Aorta (tissue), 5 donors: ENCODE measurements around the gene RABAC1. TPM values are rescaled to one million over a fixed set of nuclear protein-coding genes. Genes with fewer than 3 reads are reported as not detected.

Source experiments
- ATAC-seq: fragments of 200-7000 bp; cut with Tn5 transposase; one replicate; pipeline ENCODE4 v1.9.1; 2022; ENCODE audit warnings: moderate library complexity; ENCODE audit not compliant: low FRiP score
- DNase-seq, 2 donors: peaks; one replicate each; pipeline ENCODE4 v3.0.0-alpha.2; 2020
- H3K27ac ChIP-seq, 2 donors: one replicate each; pipeline ENCODE4 v1.5.1; 2013; ENCODE audit warnings: low read length in 2 of 2, mild to moderate bottlenecking in 2 of 2, moderate library complexity in 2 of 2, control low read depth in 1 of 2, inconsistent platforms in 1 of 2, low read depth in 1 of 2
- H3K27me3 ChIP-seq, 2 donors: one replicate each; pipeline ENCODE4 v1.6.1; 2013; ENCODE audit warnings: control low read depth in 1 of 2, low read length in 1 of 2, mild to moderate bottlenecking in 1 of 2, moderate library complexity in 1 of 2; ENCODE audit not compliant: insufficient read depth in 2 of 2, control insufficient read depth in 1 of 2
- H3K36me3 ChIP-seq, 2 donors: one replicate each; pipeline ENCODE4 v1.6.1; 2013; ENCODE audit warnings: control low read depth in 1 of 2, low read length in 1 of 2, mild to moderate bottlenecking in 1 of 2; ENCODE audit not compliant: insufficient read depth in 2 of 2, control insufficient read depth in 1 of 2
- H3K4me1 ChIP-seq, 2 donors: one replicate each; pipeline ENCODE4 v1.6.1; 2013; ENCODE audit warnings: low read length in 2 of 2, control low read depth in 1 of 2, mild to moderate bottlenecking in 1 of 2, moderate library complexity in 1 of 2; ENCODE audit not compliant: insufficient read depth in 2 of 2, control insufficient read depth in 1 of 2
- H3K4me3 ChIP-seq, 2 donors: one replicate each; pipeline ENCODE4 v1.5.1; 2013; ENCODE audit warnings: low read length in 2 of 2, control low read depth in 1 of 2, mild to moderate bottlenecking in 1 of 2
- H3K9me3 ChIP-seq: one replicate; pipeline ENCODE4 v1.6.1; 2013; ENCODE audit warnings: mild to moderate bottlenecking, low read length; ENCODE audit not compliant: control insufficient read depth
- WGBS, 2 donors: extraction: QIAGEN DNeasy Blood & Tissue Kit; methylation state at CpG; one replicate each; pipeline ENCODE4 v1.1.7; 2013; 5-methylcytosine and 5-hydroxymethylcytosine counted together
- intact Hi-C, 2 donors: fragments of 100-400 bp; cut with DNase I; formaldehyde crosslinking; loops; one replicate each; pipeline versions ENCODE4 v1.14.2 to v1.15.0; 2022
- polyA plus RNA-seq, 2 donors: library from polyadenylated mRNA; stranded (reverse); fragments of 200-250 nt; gene quantifications; one replicate each; pipeline ENCODE4 v1.2.3, GENCODE V29; 2013
- total RNA-seq, 2 donors: library from RNA; stranded (reverse); fragmentation: NEBNext Ultra II Directional; extraction: Animal tissue kit (Norgen Biotek cat#: 25700); gene quantifications; one replicate each; pipeline ENCODE4 v1.2.1, GENCODE V29; 2021
- donor health status: healthy with polysubstance abuse.
- donor health status: Bipolar disorder and iron deficiency.
- donor health status: DM: no; HTN: no; CAD: no.
- donor health status: DM: no; HTN: no; CAD: no.
- donor health status: DM: yes; HTN: yes; CAD: no.

RABAC1 gene
- total and polyA plus RNA-seq, 4 donors: 175 to 376 (median 210) TPM

DNA sequence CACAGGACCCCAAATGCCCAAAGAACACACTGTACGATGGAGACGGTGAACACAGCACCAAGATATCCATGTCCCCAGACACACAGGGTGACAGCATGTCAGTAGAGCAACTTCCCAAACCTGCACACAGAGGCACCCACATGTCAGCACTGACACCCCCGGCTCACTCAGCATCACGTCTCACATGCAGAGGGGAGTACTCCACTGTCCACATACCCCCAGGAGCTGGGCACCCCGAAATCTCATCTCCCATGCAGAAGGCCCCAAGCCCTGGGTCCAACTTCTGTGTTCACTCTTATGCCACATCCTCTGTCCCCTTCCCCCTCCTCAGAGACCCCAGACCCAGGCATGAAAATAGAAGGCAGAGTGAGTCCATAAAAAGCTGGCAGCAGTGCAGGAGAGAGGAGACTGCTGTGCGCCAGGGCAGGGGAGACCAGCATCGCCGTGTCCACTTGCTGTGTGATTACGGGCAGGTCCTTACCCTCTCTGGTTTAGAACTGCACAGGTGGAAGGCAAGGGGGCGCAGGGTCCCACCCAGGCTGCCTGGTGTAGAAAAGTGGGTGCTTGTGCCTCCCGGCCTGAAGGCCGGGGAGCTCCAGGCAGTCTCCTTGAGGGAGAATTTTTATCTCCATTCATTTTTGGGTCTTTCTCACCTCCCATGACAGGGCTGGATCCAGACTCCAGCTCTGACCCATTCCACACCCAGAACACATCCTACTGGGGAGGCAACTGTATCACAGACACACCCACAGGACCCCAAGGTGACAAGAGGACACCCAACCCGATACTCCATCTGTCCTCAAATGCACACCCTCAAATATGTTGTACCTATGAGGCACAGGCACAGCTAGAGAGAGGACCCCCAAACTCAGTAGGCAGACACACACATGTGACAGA, 47.9 kb downstream of the RABAC1 start:
- H3K4me1 ChIP-seq: no peaks in the 10 kb centered on the region
- peaks cover 0 to 3% of the 10 kb centered on the region in 2 donors for H3K27me3 ChIP-seq
- H3K36me3 ChIP-seq: no peaks in the 10 kb centered on the region
- no peak for DNase-seq
- H3K9me3 ChIP-seq: no peaks in the 10 kb centered on the region
- H3K4me3 ChIP-seq: no peak overlapping the region
- WGBS, 2 donors: 57 to 60% methylated on average over 13 of the region's 13 CpGs
- intact Hi-C loops: no loop called here
- no peak for ATAC-seq
- H3K27ac ChIP-seq: no peak overlapping the region

- Histone ChIP-seq H3K4me3 (no peak overlapping the region), H3K27ac (no peak overlapping the region), H3K36me3 (no peaks in the 10 kb centered on the region), H3K27me3 (peaks cover 0 to 1% of the 10 kb centered on the region in 2 donors), H3K4me1 (no peaks in the 10 kb centered on the region), H3K9me3 (no peaks in the 10 kb centered on the region)
- intact Hi-C loops: no loop called here
- ATAC-seq (no peak), DNase-seq (no peak)
- 57% methylated on average over 12 of the region's 12 CpGs for WGBS, 2 donors
Observed at GRCh38 chr19:41910240-41910991, 48.7 kb downstream of the RABAC1 start.

- 44% methylated on average over 13 of the region's 13 CpGs for WGBS, 2 donors
- H3K27ac ChIP-seq: no peak overlapping the region
- H3K9me3 ChIP-seq: no peaks in the 10 kb centered on the region
- peaks cover 0 to 1% of the 10 kb centered on the region in 2 donors for H3K27me3 ChIP-seq
- intact Hi-C loops: no loop called here
- no peak for ATAC-seq
- no peaks in the 10 kb centered on the region for H3K4me1 ChIP-seq
- no peak for DNase-seq
- no peak overlapping the region for H3K4me3 ChIP-seq
- no peaks in the 10 kb centered on the region for H3K36me3 ChIP-seq
Observed at GRCh38 chr19:41909706-41910105, 49.4 kb downstream of the RABAC1 start.

- 77% methylated on average over 11 of the region's 11 CpGs for WGBS, 2 donors
- H3K4me1 ChIP-seq: no peaks in the 10 kb centered on the region
- no peak for ATAC-seq
- H3K9me3 ChIP-seq: no peaks in the 10 kb centered on the region
- no peak overlapping the region for H3K27ac ChIP-seq
- intact Hi-C loops: no loop called here
- H3K36me3 ChIP-seq: peaks cover 0 to 3% of the 10 kb centered on the region in 2 donors
- peaks cover 0 to 1% of the 10 kb centered on the region in 2 donors for H3K27me3 ChIP-seq
- no peak for DNase-seq
- H3K4me3 ChIP-seq: no peak overlapping the region
Observed at GRCh38 chr19:41908724-41909464, 50.2 kb downstream of the RABAC1 start.

- Histone ChIP-seq H3K36me3 (peaks cover 0 to 3% of the 10 kb centered on the region in 2 donors), H3K27ac (no peak overlapping the region), H3K4me1 (no peaks in the 10 kb centered on the region), H3K4me3 (no peak overlapping the region), H3K9me3 (no peaks in the 10 kb centered on the region), H3K27me3 (peaks cover 0 to 1% of the 10 kb centered on the region in 2 donors)
- ATAC-seq (no peak), DNase-seq (no peak)
- 83% methylated on average over 23 to 25 of the region's 25 CpGs for WGBS, 2 donors
- intact Hi-C loops: no loop called here
Observed at GRCh38 chr19:41907994-41908615, 51.0 kb downstream of the RABAC1 start.

DNA sequence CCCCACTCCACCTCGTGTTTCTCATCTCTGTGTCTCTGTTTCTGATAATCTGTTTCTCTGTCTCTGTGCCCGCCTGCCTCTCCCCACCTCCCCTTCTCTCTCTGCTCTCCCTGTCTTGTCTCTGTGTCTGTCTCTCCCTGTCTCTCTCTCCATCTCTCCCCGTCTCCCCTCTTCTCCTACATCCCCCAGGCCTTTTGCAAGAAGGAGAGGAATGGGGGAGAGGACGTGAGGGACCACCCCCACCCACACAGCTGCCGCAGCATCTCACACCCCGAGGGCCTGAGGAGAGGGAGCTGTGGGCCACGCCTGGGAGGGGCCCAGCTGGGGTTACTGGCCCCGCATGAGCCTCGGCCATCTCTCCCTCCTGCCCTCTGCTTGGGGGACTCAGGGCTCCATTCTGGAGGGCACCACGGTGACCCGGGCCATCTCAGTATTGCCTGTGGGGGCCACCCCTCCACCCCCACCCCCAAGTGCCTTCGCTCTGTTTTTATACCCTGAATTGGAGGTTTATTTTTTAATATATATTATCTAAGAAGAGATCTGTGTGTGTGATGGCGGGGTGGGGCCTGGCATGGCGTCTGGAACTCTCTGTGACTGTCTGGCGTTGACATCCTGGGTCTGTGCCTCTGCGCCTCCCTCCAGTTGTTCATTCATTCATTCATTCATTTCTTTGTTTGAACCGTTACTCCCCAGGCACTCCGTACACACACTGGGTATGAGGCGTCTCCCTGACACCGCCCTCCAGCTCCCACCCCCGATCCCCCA, 52.0 kb downstream of the RABAC1 start:
- intact Hi-C loops: no loop called here
- DNase-seq (no peak), ATAC-seq (no peak)
- Histone ChIP-seq H3K36me3 (peaks cover 0 to 7% of the 10 kb centered on the region in 2 donors), H3K4me1 (no peaks in the 10 kb centered on the region), H3K27ac (no peak overlapping the region), H3K9me3 (no peaks in the 10 kb centered on the region), H3K4me3 (no peak overlapping the region), H3K27me3 (peaks cover 0 to 1% of the 10 kb centered on the region in 2 donors)
- WGBS, 2 donors: 77% methylated on average over 20 to 21 of the region's 21 CpGs
